Activated effector memory CD4-positive, alpha-beta T cell treated with anti-CD3 and anti-CD28 coated beads, Interleukin-2, amount 50 U/mL, for 16 hours (primary cell): ENCODE data around the gene CD84.

Source experiments
- DNase-seq: peaks from one replicate; pipeline ENCODE4 v3.0.0-alpha.2; 2020

Gene CD84, protein sequence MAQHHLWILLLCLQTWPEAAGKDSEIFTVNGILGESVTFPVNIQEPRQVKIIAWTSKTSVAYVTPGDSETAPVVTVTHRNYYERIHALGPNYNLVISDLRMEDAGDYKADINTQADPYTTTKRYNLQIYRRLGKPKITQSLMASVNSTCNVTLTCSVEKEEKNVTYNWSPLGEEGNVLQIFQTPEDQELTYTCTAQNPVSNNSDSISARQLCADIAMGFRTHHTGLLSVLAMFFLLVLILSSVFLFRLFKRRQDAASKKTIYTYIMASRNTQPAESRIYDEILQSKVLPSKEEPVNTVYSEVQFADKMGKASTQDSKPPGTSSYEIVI

DNA sequence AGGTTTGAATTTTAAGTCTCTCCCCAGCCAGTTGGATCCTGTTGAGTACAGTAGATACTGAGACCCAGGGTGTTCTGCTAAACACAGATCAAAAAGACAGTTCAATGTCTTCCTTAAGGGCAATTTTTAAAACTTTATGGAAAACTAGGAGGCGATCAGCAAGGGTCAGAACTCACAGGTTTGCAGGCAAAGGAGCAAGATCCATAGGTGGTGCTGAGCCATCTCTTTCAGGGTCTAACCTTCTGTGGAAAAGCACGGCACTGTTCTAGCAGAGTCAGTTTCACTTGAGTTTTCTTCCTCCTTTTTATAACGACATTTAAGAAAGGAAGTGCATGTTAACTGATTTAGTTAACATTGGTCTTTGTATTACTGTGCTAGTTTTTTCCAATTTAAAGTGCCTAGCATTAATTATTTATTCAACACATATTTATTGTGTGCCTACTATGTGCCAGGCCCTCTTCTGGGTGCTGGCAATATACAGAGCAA, at the start of gene CD84:
CD84 (minus strand) TSS at position 281 of the 486 bp plus-strand sequence; CDS start at position 222, 59 bp downstream.
- no peak for DNase-seq

DNA sequence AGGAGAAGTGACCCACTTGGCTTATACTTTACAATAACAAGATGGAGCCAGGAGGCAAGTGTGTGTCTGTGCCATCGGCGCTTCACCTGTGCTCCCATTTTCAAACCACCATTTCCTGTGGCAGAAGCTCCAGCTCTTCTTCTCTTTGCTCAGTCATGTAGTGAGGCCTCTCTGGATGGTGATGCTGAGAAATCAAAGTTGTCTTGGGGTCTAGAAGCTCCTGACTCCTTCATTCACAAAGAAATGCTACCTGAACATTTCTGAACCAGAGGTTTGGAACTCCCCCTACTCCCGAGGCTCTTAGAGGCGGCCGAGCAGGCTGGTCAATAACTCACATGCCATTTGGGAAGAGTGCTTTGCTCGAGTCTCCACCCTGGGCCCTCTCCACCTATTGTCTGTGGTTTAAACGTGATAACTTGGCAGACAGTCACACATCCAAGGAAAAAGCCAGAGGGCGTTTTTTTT, 49.5 kb upstream of the CD84 start:
- no peak for DNase-seq

DNA sequence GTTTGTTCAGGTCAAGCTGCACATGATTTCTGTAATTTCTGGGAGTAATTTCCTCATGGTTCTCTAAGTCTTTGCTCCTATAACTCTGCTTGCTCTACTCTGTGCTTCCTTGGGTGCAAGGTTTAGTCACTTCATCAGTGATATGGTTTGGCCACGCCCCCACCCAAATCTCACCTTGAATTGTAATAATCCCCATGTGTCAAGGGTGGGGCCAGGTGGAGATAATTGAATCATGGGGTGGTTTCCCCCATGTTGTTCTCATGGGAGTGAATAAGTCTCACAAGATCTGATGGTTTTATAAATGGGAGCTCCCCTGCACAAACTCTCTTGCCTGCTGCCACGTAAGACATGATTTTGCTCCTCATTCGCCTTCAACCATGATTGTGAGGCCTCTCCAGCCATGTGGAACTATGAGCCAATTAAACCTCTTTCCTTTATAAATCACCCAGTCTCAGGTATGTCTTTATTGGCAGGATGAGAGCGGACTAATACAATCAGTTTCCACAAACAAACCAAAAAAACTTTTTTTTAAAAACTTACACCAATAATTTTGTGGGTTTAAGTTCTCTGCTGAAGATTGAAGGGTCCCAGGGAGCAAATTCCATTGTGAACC, 48.5 kb upstream of the CD84 start:
- peak; percentile 86 for DNase-seq

DNA sequence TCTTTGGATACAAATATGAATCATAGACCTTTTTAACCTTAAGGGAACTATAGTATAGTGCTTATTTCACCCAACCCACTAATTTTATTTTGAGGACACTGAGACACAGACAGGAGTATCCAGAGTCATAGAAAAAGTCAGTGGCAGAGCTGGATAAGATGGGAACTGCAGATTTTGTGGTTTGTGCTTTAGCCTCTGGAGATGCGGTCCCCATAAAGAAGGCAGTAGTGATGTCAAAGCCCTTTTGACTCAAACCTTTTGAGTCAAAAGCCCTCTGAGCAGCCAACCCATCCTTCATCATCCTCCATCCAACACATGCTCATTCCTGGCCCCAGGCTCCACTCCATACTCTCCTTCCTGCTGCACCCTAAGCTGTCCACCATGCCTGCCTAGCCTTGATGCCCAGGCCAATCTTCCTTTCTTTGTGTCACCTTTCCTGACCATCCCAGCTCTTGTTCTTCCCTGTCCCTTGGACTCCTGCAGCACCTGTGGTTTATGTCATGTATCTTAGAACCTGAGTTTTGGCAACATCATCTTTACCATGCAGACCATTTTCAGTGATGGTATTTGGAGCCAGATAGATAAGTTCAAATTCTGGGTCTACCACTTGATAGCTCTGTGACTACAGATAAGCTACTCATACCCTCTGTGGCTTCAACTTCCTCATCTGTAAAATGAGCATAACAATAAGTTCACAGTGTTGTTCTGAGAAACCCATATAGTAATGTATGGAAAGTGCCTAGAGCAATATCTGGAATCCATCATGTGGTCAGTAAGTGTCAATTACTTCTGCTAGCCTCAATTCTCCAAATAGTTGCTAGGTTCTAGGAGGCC, 47.4 kb upstream of the CD84 start:
- DNase-seq, result no peak

DNA sequence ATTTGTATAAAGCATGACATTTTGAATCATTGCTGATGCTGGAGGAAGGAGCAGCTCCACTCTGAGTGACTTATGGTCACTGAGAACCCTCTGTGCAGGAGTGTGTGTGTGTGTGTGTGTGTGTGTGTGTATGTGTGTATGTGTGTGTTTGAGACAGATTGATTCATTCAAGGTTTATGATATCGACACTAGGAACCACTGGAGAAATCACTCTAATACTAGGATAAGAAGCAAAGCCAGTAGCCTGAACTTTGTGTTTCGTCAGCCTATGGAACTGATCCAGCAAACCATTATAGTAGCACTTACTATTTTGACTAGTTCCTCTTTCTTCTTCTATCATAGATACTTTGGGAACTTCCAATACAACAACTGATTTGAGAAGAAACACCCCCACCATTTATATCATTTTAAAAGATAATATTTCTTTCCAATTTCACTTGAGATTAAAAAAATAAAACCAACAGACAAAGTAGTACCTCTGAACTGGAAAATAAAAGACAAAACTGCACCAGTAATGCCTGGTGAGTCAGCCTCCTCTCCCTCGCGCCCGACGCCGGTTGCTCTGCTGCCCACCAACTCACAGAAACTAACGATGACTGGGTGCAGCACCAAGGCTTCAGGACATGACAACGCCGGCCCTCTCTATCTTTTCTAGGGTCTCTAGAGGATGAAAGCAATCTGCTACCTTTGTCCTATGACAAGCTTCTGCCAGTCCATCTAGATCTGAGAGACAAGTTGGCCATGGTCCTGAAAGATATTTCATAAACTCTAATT, 46.6 kb upstream of the CD84 start:
- DNase-seq, result peak; percentile 87

DNA sequence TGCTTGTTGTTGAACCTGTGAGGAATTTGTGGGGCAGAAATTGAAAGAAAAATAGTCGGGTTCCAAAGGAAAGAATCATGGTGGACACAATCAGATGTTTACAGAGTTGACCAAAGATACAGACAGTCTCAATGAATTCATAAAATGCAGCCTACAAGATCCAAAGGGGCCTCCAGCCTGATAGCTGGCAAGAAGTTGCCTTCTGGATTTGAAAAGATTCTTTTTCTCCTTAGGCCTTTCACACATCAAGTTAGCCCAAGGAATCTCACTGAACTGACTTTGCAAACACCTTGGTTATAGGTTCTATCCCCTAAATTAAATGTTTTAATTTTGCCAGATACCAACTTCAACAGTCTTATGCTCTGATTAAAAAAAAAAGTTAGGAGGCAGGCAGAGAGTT, 46.0 kb upstream of the CD84 start:
- DNase-seq, result no peak

DNA sequence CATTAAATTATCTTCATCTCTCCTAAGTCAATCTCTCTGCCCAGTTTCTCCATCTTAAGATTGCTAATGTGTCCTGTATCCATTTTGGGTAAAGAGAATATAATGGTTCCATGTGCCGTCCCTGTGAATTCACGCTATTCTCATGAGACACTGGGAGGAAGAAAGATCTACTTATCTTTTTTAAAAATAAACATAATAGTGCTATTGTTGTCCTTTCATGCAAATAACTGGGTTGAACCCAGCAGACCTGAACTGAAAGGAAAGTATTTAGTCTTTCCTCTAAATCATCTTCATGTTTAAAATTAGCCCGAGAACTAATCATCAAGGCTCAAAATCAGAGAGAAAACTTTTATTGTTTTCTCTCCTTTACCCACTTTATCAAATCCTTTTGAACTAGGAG, 45.2 kb upstream of the CD84 start:
- DNase-seq, result no peak

DNA sequence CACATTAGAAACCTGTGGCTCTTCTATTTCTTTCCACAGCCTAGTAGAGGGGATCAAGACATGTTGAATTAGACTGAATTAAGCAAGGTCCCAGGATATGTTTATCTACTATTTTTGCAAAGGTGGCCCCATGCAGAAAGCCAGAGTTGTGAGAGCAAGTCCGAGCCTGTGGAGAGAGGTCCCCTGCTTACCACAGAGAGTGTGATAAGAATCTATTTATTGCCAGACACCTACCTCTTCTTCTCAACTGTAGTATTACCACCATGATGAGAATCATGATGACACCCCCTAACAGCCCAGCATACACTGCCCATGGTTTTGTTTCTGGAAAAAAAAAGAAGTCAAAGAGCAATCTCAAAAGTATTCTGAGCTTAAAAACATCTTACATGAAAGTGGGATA, 44.6 kb upstream of the CD84 start:
- DNase-seq, result no peak

DNA sequence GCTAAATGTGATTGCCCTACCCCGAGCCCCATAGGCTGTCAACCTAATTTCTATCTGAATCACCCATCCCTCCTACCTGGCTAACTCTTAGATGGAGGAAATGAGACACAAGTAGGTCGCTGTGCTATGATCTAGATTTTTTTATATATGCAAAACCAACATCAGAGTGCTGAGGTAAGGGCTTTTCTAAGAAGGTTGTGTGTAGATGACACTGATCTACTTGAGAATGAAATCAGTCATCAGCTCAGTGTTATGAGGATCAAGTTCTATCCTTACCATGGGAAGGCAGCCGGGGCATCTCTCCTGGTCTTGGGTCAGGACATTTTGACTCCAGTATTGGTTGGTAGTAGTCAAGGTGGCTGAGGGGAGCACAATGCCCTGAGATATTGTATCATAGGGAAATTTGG, 43.9 kb upstream of the CD84 start:
- peak; percentile 71 for DNase-seq

DNA sequence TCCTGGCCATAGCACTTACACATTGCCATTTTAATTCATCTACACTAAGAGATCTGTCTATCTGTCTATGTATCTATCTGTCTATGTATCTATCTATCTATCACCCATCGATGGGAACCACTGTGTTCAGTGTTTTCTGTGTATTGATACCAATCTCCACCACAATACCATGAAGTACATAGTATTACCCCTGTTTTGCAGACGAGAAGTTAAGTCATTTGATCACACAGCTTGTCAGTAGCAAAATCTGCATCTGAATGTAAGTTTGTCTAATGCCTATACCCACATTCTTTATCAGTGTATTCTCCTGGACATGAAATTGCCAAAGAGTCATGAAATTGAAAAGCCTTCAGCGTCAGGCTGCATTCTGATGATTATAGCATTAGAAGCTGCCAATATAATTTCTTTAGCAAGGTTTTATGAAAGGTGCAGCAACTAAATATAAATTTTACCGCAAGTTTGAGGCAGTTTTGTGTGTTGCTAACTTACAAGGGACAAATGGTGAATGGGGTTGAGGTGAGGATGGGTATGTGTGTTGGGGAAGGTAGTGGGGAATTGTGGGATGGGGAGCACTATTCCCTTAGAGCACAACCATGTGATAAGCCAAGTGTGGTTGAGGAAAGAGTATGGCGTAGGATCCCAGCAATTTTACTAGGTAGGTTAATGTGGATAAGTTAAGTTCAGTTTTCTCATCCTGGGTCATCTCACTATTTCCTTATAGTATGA, 43.4 kb upstream of the CD84 start:
- no peak for DNase-seq

DNA sequence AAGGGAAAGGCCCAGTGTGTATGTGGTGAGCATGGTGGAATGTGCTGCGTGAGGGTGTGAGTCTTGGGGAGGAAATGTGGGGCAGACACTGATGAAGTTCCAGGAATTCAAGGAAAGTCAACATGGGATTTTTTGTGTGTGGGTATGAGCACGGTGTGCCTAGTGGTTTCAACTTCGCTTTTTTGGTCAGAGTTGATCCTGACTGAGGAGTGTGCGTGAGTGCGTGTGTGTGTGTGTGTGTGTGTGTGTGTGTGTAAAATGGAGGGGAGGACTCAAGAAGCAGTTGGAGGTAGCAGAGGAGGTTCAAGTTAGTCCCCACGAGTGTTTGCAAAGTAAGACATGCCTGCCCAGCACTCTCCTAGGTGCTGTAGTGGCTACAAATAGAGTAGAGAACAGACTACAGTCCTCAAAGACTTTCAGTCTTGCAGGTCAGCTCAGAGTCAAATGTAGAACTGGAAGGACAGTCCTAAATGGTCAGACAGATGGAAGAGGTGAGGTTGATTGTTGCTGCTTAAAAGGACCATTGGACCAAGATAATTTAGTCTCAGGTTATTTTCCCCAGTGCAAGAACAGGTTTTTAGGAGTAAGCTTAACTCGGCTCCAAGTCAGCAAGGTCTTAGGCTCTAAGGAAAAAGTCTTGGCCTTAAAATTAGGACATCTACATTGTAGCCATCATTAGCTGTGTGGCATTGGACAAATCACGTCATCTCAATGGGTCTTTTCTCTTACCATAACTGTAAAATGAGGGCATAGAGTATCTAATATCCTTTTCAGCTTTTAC, 42.5 kb upstream of the CD84 start:
- DNase-seq, result no peak

DNA sequence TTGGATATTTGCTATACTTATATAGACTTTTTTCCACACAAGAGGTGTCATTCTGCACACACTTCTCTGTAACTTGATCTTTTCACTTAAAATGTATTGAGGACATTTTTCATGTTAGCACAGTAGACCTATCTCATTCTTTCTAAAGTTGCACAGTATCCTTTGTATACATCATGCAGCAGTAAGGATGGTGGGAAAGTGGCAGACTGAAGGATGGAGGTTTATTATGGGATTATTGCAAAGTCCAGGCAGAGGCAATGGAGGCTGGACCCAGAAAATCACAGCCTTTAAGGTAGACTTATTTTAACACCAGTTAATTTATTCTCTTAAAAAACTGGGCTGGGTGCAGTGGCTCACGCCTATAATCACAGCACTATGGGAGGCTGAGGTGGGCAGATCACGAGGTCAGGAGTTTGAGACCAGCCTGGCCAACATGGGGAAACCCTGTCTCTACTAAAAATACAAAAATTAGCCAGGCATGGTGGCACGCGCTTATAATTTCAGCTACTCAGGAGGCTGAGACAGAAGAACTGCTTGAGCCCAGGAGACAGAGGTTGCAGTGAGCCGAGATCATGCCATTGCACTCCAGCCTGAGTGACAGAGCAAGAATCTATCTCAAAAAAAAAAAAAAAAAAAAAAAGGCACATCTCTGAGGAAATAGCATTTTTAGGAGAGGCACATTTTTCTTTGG, 41.8 kb upstream of the CD84 start:
- no peak for DNase-seq

DNA sequence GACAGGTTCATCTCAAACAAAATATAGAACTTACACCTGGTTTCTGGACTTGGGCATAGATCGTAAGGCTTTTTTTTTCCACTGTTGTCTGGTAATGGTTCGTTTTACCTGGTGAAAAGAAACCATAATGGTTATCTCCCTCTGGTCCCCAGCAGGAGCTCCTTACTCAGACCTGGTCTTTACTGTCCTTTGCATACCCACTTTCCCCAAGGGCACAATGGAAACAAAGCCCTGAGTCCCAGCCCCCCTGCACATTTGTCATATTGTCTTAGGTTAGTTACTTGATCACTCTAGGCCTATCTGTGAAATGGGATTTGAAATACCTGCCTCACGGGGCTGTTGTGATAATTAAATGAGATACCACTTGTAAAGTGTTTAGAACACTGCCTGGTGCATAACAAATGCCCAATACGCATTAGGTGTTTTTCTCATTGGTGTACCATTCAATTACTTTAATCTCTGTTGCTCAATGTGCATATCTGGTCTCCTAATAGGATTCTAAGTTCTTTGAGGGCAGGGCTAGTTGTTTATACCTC, 40.5 kb upstream of the CD84 start:
- no peak for DNase-seq

DNA sequence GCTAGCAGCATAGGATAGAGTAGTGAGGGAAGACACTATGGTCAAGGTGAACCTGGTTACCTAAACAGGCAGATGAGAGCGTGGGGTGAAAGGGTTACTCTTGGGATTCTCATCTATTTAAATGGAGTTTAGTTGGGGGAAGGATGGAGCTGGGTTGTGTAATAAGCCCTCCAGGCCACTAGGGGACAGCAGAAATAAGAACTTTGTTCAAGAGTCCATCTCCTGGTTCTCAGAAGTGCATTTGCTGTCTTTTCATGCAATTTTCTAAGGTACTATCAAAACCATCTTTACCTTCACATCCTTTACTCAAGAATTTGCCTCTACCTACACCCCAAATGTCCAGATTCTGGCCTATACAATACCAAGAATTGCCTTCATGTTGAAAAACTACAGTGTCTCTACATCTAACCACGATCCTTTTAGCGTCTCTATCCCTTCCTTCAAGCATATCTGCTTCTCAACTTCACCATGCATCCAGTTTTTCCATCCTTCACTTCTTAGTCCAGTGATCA, 39.5 kb upstream of the CD84 start:
- DNase-seq, result peak; percentile 73

DNA sequence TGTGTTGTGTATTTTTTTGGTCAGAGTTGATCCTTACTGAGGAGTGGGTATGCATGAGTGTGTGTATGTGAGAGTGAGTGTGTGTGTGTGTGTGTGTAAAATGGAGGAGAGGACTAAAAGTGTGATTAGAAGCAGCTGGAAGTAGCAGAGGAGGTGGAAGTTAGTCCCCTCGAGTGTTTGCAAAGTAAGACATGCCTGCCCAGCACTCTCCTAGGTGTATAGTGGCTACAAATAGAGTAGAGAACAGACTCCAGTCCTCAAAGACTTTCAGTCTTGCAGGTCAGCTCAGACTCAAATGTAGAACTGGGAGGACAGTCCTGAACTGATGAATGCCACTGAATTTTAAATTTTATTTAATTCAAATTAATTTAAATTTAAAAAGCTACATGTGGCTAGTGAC, 39.0 kb upstream of the CD84 start:
- DNase-seq, result no peak

DNA sequence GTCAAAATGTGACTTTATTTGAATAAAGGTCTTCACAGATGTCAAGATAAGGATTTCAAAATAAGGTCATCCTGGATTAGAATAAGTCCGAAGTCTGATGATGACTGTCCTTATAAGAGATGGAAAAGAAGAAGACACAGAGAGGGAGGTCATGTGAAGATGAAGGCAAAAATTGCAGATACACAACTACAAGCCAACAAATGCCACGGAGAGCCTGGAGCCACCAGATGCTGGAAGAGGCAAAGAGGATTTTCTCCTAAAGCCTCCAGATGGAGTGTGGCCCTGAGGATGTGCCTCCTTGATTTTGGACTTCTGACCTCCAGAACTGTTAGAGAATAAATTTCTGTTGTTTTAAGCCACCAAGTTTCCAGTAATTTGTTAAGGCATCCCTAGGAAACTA, 36.4 kb upstream of the CD84 start:
- no peak for DNase-seq

DNA sequence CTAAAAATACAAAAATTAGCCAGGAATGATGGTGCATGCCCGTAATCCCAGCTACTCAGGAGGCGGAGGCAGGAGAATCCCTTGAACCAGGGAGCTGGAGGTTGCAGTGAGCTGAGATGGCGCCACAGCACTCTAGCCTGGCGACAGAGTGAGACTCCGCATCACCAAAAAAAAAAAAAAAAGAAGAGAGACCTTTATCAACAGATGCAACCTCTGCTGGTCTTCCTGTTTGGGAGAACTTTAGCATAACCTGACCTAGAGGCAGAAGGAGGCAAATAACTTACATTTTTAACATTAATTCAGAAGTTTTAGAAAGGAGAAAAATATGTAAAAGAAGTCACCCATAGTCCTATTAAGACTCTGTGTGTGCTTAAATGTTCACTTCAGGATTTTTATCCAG, 35.1 kb upstream of the CD84 start:
- DNase-seq, result no peak

DNA sequence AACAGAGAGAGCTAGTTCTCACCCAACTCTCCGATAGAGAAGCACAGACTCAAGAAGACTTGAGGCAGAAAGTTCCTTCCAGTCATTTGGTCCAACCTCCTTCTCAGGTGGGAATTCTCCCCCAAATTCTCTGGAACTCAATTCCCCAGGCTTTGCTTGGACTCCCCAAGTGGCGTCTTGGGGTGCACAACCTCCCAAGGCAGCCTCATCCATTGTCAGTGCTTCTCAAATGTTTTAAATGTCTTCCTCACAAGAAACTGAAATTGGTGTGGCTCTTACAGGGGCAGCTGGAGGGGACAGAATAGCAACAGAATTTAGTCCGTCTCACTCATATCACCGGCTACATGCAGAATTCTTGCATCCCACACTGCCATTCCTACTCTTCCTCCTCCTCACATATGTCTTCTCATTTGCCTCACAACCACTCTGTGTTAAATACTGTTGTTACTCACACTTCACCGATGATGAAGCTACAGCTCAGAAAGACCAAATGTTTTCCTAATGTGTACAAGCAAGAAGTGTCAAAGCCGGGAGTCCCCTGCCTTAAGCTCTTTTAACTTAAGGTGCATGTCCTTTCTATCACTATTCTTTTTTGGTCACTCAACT, 33.4 kb upstream of the CD84 start:
- no peak for DNase-seq

DNA sequence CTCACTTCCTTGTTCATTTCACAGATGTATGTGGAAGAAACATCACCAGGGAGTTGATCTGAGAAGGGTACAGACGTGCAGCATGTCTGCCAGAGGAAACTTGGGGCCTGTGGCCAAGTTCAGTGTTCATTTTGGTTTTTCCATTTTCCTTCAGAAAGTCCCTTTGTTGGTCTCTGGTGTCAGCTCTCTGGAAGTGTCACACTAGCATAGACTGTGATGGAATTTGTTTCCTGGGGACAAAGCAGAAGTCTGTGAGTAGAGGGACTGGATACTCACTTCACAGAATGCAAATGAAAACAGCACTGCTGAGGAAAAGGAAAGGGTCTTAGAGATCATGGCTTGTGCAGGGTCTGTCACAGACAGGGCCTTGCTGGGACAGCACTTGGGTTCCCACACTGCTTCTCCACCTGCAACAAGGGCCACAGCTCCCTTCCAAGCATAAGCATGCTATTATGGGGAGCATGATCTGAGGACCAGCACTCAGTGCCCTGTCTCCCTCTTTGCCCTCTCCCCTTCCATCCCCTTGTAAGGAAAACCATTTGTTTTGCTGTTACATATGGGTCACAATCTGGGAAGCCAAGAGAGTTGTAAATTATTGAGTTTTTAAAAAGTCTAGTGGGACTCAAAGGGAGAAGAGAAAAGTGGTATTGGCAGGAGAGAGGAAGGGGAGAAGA, 31.4 kb upstream of the CD84 start:
- DNase-seq, result no peak
